ENCODE results near the gene DDX24.
A peak's percentile ranks its signal among the peaks of the same experiment; 100 is the strongest.

The DDX24 gene

DNA sequence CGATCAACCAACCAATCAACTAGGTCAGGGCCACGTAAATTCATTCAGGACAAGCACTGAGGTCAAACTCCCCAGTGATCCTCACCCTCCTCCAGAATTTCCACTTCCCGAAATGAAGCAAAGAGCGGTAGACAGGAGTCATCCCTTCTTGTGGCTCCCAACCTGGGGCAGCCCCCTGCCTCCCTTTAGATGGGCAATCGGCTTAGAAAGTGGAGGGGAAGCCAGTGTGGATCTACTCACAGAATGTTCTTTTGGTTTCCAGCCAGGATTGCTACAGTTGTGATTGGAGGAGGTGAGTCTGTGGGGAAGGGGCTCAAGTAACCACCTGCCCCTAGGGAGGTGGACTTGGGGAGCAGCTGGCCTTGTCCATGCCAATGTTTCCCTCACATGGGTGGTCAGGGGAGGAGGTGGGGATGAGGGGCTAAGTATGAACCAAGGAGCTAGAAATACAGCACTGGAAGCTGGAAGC is 33.6 kb upstream of the DDX24 start:
- DNase-seq (ENCODE audit: low spot score) = no peak

DNA sequence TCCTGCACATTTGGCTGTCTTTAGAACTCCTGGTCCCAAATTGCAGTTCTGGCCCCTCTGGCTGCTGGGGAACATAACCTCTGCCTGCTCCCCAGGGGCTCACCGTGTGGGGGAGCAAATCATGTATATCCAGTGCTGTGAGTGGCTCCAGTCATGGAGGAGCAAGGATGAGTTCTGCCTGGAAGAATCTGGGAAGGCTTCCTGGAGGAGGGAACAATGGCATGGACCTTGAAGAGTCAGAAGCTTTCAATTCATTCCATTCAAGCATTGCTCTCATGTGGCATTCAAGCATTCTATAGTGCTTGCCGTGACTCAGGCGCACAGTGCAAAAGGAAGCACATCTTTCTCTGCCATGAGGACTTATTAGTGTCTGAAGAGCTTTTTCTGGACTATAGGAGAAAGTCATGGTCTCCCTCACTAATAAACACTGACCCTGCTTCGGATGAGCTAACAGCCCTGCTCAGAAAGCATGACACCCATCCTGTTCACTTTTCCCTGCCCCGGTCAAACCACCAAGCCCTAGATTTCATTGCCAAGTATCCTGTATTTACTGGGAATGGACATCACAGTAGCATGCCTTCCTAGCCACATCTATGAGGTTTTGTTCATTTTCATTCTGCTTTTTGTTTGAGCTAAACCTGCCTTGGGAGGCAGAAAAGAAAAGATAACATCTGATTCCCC is 33.0 kb upstream of the DDX24 start:
- DNase-seq (ENCODE audit: low spot score) = no peak

DNA sequence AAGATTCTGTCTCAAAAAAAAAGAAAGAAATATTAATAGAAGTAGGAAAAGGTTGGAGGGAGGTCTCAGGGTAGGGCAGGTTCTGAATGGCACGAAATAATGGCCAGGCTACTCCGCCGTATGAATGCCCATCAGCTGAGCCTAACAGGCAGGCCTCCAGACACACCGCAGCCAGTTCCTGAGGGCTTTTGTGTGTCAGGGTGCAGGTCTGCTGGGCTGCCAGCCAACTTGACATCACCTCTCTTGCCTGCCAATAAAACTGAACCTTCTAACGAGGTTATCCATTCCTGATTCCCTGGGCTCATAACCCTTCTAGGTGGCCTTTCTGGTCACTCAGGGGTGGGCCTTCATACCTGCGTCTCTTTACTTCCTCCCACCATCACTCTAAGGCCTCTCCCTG is 32.5 kb upstream of the DDX24 start:
- no peak for DNase-seq (ENCODE audit: low spot score)

DNA sequence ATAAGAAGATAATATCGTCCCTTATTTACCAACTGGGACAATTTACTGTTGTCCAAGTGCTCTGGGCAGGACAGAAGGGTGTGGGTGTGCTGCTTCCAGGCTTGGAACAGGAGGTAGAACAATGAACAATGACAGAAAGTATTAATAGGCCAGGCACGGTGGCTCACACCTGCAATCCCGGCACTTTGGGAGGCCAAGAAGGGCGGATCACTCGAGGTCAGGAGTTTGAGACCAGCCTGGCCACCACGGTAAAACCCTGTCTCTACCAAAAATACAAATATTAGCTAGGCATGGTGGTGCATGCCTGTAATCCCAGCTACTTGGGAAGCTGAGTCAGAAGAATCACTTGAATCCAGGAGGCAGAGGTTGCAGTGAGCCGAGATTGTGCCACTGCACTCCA is 32.1 kb upstream of the DDX24 start:
- no peak for DNase-seq (ENCODE audit: low spot score)

DNA sequence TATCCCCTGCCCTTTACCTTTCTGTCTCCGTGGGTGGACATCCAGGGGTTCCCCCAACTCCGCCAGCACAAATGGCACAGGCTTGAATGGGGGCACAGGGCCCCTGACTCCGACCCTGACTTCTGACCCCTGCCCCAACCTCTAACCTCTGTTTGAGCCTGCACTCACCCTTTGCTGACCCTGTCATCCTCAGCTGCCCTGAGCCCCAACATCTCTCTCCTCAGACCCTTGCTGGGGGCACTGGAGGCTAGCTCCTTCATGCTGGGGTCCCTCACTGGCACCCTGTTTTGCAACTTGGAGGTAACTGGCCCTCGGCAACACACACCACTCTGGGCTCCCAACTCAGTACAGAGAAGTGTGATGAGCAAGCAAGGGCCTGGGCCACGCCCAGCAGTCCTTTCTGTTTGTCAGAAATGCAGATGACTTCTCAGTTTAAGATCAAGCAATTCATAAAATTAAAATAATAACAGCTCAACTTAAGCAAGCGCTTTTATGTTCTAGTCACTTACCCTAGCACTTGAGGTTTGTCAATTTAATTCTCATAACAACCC is 31.6 kb upstream of the DDX24 start:
- no peak for DNase-seq (ENCODE audit: low spot score)

DNA sequence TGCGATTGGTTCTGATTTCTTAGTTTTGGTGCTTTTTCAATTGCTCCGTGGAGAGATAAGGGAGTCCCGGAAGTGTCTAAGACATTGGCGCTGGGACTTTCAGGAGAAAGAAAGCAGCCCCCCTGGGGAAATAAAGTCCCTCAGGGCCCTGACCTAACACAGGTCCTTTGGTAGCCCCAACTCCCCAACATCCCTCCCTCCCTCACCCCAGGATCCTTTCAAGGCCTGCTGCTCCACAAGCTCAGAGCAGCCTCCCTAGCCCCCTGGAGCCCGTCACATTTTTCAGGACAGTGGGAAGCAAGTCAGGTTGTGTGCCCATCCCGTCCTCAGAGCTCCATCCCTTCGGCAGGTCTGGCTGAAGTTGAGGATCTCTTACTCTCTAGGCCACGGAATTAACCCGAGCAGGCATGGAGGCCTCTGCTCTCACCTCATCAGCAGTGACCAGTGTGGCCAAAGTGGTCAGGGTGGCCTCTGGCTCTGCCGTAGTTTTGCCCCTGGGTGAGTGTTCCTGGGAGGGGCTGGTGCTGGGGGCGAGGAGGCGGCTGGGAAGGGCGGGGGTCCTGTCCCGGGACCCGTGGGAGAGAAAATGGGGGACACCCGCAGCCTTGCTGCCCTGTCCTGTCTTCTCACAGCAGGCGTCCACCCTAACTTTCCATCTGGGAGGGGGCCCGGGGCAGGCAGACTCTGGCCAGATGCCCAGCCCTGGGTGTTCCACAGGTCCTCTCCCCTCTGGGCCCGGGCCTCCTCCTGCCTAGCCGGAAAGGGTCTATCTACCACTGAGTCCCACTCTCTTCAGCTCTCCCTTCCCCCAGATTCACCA is 30.5 kb upstream of the DDX24 start:
- DNase-seq (ENCODE audit: low spot score) = no peak

DNA sequence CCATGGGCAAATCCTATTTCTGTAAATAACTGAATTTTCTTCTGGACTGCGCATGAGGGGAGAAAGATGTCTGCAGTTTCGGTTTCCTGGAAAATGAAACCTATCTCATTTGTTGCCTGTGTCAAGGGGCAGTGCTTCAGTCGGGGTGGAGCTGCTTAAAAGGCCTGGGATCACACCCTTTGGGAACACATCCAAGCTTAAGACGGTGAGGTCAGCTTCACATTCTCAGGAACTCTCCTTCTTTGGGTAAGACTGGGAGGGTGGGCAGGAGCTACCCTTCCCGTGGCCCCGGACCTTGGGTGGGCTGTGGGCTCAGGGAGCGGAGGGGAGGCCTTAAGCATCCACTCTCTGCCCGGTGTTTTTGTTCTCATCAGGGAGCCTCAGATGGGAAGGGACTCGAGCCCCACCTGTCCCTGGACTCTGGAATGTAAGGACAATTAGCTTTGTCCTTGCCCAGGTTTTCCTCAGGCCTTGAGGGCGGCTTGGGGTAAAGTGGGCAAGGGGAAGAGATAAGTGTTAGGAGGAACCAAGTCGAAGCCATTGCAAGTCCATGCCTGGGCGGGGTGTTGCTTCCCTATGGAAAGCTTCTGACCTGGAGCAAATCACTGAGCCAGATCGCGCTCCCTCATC is 29.7 kb upstream of the DDX24 start, which contains the start of gene IFI27:
TSS of gene IFI27 (plus strand) at position 185 of the 630 bp plus-strand sequence.
- DNase-seq (ENCODE audit: low spot score) = no peak

DNA sequence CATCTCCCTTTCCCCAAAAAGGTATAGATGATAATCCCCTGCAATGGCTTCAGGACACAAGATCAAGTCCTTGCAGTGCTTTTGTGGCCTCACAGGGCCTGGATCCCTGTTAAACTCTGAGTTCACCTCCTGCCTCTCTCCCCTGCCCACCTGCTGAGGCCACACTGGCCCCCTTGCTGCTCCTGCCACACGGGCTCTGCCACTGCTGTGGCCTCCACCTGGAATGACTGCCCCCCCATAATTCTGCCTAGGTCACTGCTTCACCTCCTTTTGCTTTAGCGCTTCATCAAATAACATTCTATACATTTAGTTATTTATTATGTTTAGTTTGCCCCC is 28.9 kb upstream of the DDX24 start:
- DNase-seq (ENCODE audit: low spot score) = no peak

DNA sequence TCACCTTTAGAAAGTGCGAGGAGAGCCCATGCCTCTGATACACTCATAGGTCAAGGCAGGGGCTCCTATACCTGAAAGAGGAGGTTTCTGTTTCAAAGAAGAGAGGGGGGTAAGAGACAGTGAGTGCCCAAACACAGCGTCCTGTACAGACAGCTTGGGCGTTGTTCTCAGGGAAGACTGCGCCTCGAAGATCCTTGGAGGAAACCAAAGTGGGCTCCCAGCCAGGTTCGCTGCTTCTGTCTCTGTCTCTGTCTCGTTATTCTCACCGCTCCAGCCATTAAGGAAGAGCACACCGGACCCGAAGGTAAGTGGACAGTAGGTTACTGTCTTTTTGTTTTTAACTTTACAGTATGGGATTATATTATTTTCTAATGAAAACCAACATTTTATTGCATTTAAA is 23.7 kb upstream of the DDX24 start:
- no peak for DNase-seq (ENCODE audit: low spot score)

DNA sequence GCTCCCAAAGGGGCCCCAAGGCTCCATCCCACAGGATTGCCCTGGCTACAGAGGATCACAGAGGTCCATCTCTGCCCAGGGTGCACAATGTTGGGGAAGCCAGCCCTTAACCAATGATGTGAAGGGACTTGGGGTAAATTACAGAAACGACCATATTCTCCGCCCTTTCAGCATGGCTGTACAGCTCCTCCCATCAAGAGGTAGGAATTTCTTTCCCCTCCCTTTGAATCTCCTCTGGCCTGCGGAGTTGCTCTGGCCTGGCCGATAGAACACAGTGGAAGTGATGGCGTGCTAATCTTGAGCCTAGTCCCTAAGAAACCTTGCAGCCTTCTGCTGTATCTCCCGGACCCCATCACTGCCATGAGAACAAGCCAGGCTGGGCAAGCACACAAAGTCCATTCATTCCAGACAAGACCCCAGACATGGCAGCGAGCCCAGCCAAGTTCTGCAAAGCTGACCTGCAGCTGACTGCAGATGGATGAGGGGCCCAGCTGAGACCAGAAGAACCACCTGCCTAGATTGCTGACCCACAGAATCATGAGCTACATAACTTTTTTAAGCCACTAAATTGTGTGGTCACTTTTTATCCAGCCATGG is 22.6 kb upstream of the DDX24 start:
- DNase-seq (ENCODE audit: low spot score) = no peak

DNA sequence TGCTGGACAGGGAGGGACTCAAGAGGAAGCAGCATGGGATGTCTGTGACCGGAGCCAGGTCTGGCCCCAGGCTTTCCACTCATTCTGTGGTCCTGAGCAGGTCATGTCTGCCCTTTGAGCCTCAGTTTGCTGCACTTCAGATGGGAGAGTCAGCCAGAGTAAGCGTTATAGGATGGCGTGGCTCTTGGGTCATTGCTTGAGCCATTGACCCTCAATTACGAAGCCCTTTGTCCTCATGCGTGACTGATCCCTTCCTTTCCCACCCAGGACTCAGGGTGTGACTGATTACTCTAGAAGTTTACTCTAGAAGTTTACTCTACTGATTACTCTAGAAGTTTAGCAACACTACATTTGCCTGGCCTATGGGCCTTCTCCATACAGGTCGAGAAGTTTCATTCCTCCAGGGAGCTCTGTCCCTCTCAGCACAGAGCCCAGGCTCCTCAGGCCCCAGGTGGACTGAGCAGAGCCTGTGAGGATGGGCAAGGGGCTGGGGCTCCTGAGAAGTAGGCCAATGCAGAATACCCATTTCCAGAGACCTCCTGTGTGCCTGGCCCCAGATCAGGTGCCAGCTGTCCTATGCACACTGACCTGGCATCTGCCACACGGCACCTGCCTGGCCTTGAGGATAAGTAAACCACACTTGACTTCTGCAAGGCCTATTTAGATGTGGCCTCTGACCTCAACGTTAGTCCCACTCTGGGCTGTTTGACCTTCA is 21.9 kb upstream of the DDX24 start:
- DNase-seq (ENCODE audit: low spot score) = no peak

DNA sequence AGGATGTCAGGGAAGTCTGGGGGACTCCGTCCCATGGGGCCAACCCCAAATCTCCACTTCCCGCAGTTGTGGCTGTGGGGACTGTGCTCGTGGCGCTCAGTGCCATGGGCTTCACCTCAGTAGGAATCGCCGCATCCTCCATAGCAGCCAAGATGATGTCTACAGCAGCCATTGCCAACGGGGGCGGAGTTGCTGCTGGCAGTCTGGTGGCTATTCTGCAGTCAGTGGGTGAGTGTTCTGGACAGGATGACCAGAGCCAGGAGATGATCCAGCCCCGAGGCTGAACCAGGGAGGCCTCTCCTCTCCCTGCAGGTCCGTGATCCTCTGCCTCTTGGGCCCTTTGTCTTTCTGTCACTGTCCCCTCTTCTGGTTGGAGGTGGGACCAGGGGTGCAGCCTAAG is 20.7 kb upstream of the DDX24 start:
- DNase-seq (ENCODE audit: low spot score) = no peak

DNA sequence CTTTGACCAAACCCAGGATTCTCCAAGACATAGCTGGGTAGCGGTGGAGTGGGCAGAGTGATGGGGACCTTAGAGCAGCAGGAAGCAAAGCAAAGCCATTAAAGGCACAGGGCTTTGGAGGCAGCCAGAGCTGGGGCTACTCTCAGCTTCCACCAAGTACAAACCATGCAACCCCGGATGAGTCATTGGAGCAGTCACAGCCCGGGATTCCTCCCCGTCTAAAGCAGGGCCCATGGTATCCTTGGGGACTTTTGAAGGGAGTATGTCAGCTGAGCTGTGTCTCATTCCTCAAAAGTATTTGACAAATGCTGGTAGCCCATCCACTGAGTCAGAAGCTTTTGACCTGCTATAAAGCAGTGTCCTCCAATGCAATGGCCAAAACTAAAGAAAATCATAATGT is 19.8 kb upstream of the DDX24 start:
- no peak for DNase-seq (ENCODE audit: low spot score)

DNA sequence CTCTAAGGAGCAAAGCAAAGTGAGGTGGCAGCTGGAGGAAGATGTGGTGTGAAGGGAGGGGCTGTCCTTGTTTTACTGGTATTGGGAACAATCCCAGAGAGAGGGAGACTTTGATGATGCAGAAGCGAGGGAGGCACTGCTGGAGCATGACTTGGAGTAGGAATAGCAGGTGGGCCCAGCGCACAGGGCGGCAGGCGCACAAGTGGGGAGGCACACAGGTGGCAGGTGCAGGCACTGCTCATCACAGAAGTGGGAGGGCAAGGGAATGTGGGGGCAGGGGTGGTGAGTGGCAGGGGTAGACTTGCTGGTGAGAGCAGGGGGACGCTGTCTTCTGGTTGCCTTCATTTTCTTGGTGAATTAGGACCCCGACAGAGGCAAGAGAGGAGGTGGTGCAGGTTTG is 18.0 kb upstream of the DDX24 start:
- no peak for DNase-seq (ENCODE audit: low spot score)

DNA sequence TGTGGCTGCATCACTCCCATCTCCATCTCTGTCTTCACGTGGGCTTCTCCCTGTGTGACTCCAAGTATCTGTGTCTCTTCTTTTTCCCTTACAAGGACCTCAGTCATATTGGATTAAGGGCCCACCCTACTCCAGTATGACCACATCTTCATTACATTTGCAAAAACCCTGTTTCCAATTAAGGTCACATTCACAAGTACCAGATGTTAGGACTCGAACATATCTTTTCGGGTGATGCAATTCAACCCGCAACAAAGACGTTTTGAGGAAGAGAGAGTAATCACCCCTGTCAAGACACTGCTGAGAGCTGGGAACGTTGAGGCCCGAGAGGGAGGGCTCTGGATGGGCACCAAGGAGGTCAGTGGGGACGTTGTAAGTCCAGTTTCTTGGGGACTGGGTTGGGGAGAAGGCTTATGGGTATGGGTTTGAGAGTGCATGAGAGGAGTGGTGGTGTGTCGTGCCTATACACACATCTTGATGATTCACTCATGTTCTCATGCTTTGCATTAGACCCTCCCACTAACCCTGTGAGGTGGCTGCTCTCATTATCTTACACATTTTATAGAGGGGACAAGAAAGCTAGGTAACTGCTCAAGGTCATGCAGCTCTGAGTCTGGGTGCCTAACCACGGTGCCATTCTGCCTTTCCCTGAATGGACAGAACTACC is 17.5 kb upstream of the DDX24 start:
- DNase-seq (ENCODE audit: low spot score) = peak; percentile 7

DNA sequence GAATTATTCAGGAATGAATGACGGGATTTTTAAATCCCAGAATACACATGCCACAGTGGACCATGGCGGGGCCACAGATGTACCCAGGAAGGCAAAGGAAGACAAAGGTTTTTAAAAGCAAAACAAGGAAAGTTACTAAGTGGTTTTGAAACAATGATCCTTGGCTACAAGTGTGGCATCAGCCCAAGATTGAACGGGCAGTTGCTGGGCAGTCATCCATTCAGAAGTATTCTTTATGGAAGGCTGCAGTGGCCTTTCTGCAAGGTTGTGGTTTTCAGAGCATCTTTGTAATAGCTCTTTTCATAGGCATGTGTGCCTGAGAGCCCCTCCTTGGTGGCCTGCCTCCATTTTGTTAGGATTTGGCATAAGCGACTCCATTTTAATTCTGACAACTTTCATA is 16.1 kb upstream of the DDX24 start:
- DNase-seq (ENCODE audit: low spot score) = no peak

DNA sequence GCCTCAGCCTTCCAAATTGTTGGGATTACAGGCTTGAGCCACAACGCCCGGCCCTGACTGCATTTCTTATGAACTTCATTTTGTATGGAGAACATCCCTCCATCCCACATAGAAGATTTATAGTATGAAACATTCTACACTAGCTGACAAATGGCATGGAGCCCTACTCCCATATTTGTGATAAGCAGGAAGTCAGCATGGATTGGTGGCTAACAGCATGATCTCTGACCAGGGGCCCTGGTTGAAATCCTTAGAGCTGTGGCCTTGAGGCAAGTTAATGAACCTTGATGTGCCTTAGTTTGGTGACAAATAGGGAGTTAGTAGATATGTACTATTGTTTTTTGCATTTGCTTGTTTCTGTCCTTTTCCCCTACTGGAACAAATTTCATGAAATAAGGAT is 12.4 kb upstream of the DDX24 start:
- DNase-seq (ENCODE audit: low spot score) = no peak

DNA sequence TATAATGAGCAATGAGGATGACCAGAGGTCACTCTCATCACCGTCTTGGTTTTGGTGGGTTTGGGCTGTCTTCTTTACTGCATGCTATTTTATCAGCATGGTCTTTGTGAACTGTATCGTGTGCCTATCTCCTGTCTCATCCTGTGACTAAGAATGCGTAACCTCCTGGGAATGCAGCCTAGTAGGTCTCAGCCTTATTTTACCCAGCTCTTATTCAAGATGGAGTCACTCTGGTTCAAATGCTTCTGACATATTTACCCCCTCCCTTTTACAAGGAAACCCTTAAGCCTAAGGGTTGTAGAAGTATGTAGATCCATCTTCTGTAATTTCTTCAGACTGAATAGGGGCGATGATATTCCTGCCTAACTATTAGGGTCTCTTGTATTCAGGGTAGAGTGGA is 8.5 kb upstream of the DDX24 start:
- no peak for DNase-seq (ENCODE audit: low spot score)

DNA sequence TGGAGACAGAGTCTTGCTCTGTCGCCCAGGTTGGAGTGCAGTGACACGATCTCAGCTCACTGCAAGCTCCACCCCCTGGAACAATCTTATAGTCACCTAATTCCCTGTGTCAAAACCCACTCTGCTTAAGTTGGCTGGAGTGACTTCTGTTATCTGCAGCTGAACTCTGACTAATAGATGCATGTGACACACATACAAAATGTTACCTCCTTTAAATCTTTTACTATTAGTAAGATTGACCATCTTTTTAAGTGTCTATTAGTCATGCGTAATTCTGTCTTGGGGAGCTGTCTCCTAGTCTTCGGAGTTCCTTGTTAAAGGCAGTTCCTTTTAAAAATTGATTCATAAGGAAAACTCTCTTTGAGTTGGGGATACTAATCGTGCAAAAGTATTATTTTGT is 7.5 kb upstream of the DDX24 start:
- no peak for DNase-seq (ENCODE audit: low spot score)

DNA sequence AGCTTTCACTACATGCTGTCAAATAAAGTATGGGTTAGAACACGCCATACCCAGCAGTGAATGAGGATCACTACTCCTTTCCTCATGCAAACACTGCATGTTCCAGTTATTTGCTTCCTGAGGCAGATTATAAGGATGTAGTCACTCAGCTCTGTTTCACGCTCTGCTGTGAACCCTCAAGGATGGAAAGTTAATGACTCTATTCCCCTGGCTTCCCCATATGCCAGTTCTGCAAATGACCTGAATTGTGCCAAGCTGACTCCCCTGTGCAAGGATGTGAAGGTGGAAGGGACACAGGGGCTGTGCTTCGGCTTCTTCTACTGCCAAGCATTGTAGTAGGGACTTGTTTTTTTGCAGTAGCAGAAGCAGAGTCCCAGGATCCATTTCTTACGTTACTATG is 6.9 kb upstream of the DDX24 start:
- no peak for DNase-seq (ENCODE audit: low spot score)

DNA sequence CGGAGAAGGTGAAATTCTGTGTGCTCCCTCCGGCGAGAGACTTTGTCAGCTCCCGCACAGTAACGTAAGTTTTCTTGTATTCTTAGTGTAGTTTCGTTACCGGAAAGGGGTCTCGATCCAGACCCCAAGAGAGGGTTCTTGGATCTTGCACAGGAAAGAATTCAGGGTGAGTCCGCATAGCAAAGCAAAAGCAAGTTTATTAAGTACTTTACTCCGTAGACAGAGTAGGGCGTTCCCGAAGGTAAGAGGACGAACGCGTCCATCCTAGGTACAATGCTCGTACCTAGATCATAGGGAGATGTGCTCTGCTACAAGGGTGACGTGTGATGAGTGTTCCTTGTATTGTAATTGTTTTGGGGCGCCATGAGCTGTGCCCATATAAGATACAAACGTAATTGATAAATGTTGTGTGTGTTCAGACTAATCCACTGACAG is 401 bp upstream of the DDX24 start:
- no peak for DNase-seq (ENCODE audit: low spot score)
